H9 (cell line): ENCODE results near the gene NUP214. TPM values are rescaled to one million over a fixed set of nuclear protein-coding genes. Genes with fewer than 3 reads are reported as not detected.

Experiments used
- DNase-seq: peaks from one replicate; pipeline ENCODE4 v3.0.0-alpha.2; 2017
- H2AFZ ChIP-seq: one replicate; pipeline ENCODE4 v1.6.1; 2013; ENCODE audit warnings: mild to moderate bottlenecking, low read length, control low read depth, moderate library complexity
- H2AK5ac ChIP-seq: 2 replicates; pipeline ENCODE4 v1.6.1; 2013; ENCODE audit warnings: low read length, control low read depth, mixed read lengths; ENCODE audit not compliant: insufficient read length
- H2BK120ac ChIP-seq: one replicate; pipeline ENCODE4 v1.6.1; 2013; ENCODE audit warnings: low read depth, mild to moderate bottlenecking, low read length, control low read depth, inconsistent platforms; ENCODE audit not compliant: poor library complexity, severe bottlenecking
- H2BK12ac ChIP-seq: 2 replicates; pipeline ENCODE4 v1.6.1; 2013; ENCODE audit warnings: low read length, control low read depth, mixed read lengths, low read depth; ENCODE audit not compliant: insufficient read length
- H2BK15ac ChIP-seq: 2 replicates; pipeline ENCODE4 v1.6.1; 2013; ENCODE audit warnings: low read depth, low read length, control low read depth
- H2BK20ac ChIP-seq: one replicate; pipeline ENCODE4 v1.6.1; 2013; ENCODE audit warnings: low read depth, mild to moderate bottlenecking, low read length, control low read depth, inconsistent platforms; ENCODE audit not compliant: poor library complexity, severe bottlenecking
- H2BK5ac ChIP-seq: 2 replicates; pipeline ENCODE4 v1.6.1; 2013; ENCODE audit warnings: low read length, control low read depth, mixed read lengths; ENCODE audit not compliant: insufficient read length
- H3K14ac ChIP-seq: 2 replicates; pipeline ENCODE4 v1.6.1; 2013; ENCODE audit warnings: low read length, control low read depth; ENCODE audit not compliant: insufficient read depth
- H3K18ac ChIP-seq: 2 replicates; pipeline ENCODE4 v1.6.1; 2013; ENCODE audit warnings: low read depth, mild to moderate bottlenecking, mixed read lengths, low read length, control low read depth; ENCODE audit not compliant: insufficient read length
- H3K23ac ChIP-seq: 2 replicates; pipeline ENCODE4 v1.6.1; 2013; ENCODE audit warnings: low read length, control low read depth, mixed read lengths, low read depth; ENCODE audit not compliant: insufficient read length
- H3K23me2 ChIP-seq: 2 replicates; pipeline ENCODE4 v1.6.1; 2013; ENCODE audit warnings: low read depth, mild to moderate bottlenecking, mixed read lengths, low read length, control low read depth; ENCODE audit not compliant: insufficient read length, poor library complexity, severe bottlenecking
- H3K27ac ChIP-seq: 2 replicates; pipeline ENCODE4 v1.5.1; 2013; ENCODE audit warnings: low read length, control low read depth, mixed read lengths, low read depth; ENCODE audit not compliant: insufficient read length
- H3K27me3 ChIP-seq: 2 replicates; pipeline ENCODE4 v1.6.1; 2013; ENCODE audit warnings: low read length, control low read depth, inconsistent platforms; ENCODE audit not compliant: insufficient read depth
- H3K4ac ChIP-seq: 2 replicates; pipeline ENCODE4 v1.6.1; 2013; ENCODE audit warnings: low read depth, mild to moderate bottlenecking, control low read depth, inconsistent platforms, low read length, moderate library complexity
- H3K4me1 ChIP-seq: 2 replicates; pipeline ENCODE4 v1.6.1; 2013; ENCODE audit warnings: low read length, control low read depth, inconsistent platforms; ENCODE audit not compliant: insufficient read depth
- H3K4me2 ChIP-seq: 2 replicates; pipeline ENCODE4 v1.6.1; 2013; ENCODE audit warnings: low read length, control low read depth, mixed read lengths; ENCODE audit not compliant: insufficient read length, insufficient read depth
- H3K56ac ChIP-seq: 2 replicates; pipeline ENCODE4 v1.6.1; 2013; ENCODE audit warnings: low read depth, mild to moderate bottlenecking, mixed read lengths, low read length, control low read depth; ENCODE audit not compliant: insufficient read length
- H3K79me1 ChIP-seq: 2 replicates; pipeline ENCODE4 v1.6.1; 2013; ENCODE audit warnings: low read depth, mild to moderate bottlenecking, moderate library complexity, low read length, control low read depth, inconsistent platforms; ENCODE audit not compliant: insufficient read depth, poor library complexity, severe bottlenecking
- H3K79me2 ChIP-seq: 2 replicates; pipeline ENCODE4 v1.6.1; 2013; ENCODE audit warnings: low read length, control low read depth, inconsistent platforms; ENCODE audit not compliant: insufficient read depth
- H3K9ac ChIP-seq: 2 replicates; pipeline ENCODE4 v1.6.1; 2013; ENCODE audit warnings: low read length, control low read depth, mixed read lengths; ENCODE audit not compliant: insufficient read length; ENCODE audit errors: extremely low read depth
- H3K9me3 ChIP-seq: one replicate; pipeline ENCODE4 v1.6.1; 2013; ENCODE audit warnings: low read depth, low read length, inconsistent platforms; ENCODE audit not compliant: control insufficient read depth
- H3T11ph ChIP-seq: one replicate; pipeline ENCODE4 v1.6.1; 2013; ENCODE audit warnings: mild to moderate bottlenecking, low read length, control low read depth, inconsistent platforms
- H4K20me1 ChIP-seq: one replicate; pipeline ENCODE4 v1.6.1; 2013; ENCODE audit not compliant: control insufficient read depth, insufficient read length, insufficient read depth
- H4K5ac ChIP-seq: 2 replicates; pipeline ENCODE4 v1.6.1; 2013; ENCODE audit warnings: low read depth, mild to moderate bottlenecking, mixed read lengths, low read length, control low read depth; ENCODE audit not compliant: insufficient read length
- H4K8ac ChIP-seq: replicated peaks from 2 replicates; pipeline ENCODE4 v1.6.1; 2013; ENCODE audit warnings: low read length, control low read depth, mixed read lengths, low read depth; ENCODE audit not compliant: insufficient read length
- H4K91ac ChIP-seq: 2 replicates; pipeline ENCODE4 v1.6.1; 2013; ENCODE audit warnings: low read depth, mild to moderate bottlenecking, moderate library complexity, mixed read lengths, low read length, control low read depth; ENCODE audit not compliant: insufficient read length
- H3K27ac Mint-ChIP-seq, 3 experiments: 2 replicates in 2 of 3; 3 replicates in 1 of 3; pipeline ENCODE4 v1.8.0; 2020 to 2021; ENCODE audit warnings: mixed read lengths in 3 of 3, mild to moderate bottlenecking in 1 of 3, moderate library complexity in 1 of 3
- H3K27me3 Mint-ChIP-seq: 2 replicates; pipeline ENCODE4 v1.8.0; 2021; ENCODE audit warnings: low read depth, mild to moderate bottlenecking, moderate library complexity, mixed read lengths
- H3K36me3 Mint-ChIP-seq, 3 experiments: 2 replicates in 2 of 3; 3 replicates in 1 of 3; pipeline ENCODE4 v1.8.0; 2020 to 2021; ENCODE audit warnings: low read depth in 3 of 3, mixed read lengths in 3 of 3; ENCODE audit not compliant: insufficient read depth in 1 of 3
- H3K4me1 Mint-ChIP-seq, 2 experiments: 2 replicates each; pipeline ENCODE4 v1.8.0; 2020; ENCODE audit warnings: mixed read lengths in 2 of 2
- H3K4me3 Mint-ChIP-seq, 2 experiments: 2 replicates in 1 of 2; 3 replicates in 1 of 2; pipeline ENCODE4 v1.8.0; 2020 to 2021; ENCODE audit warnings: mild to moderate bottlenecking in 2 of 2, mixed read lengths in 2 of 2, moderate library complexity in 1 of 2
- H3K9me3 Mint-ChIP-seq, 2 experiments: 2 replicates in 1 of 2; 3 replicates in 1 of 2; pipeline ENCODE4 v1.8.0; 2020; ENCODE audit warnings: mild to moderate bottlenecking in 2 of 2, mixed read lengths in 2 of 2, moderate library complexity in 1 of 2
- CTCF ChIP-seq: fragments of 200-600 bp; sonication (generic); conservative IDR thresholded peaks from 3 replicates; pipeline ENCODE4 v1.8.0; 2021; ENCODE audit warnings: antibody characterized with exemption, mild to moderate bottlenecking
- WGBS: extraction: QIAGEN DNeasy Blood & Tissue Kit; methylation state at CpG from one replicate; pipeline ENCODE4 v1.1.7; 2013; ENCODE audit warnings: missing lambda C conversion rate, low lambda C conversion rate, mixed read lengths; ENCODE audit not compliant: insufficient read length; ENCODE audit errors: extremely low coverage; 5-methylcytosine and 5-hydroxymethylcytosine counted together
- total RNA-seq: library from RNA; stranded (reverse); gene quantifications from 2 replicates; pipeline ENCODE4 v1.2.1, GENCODE V29; 2021

Gene NUP214
- total RNA-seq, 1 experiment from 2014 or later: 53.8 TPM

DNA sequence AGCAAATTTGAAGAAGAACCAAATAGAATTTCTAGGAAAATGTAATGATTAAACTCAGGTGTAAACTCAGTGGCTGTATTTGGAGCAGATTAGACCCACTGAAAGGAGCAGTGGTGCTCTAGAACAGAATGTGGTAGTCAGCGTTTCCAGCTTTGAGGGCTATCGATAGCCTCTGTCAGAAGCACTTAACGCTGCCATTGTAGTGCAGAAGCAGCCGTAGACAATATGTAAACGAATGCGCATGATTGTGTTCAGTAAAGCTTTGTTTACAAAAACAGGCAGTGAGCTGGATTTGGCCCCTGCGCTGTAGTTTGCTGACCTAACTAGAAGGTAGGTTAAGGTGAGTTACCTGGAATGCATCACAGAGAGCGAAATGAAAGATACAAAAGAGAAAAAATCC is 78.9 kb downstream of the NUP214 start:
- peaks cover 16% of the 10 kb centered on the region in 2 experiments for H3K4me1 Mint-ChIP-seq
- Histone ChIP-seq H4K20me1 (no peaks in the 10 kb centered on the region), H3K27me3 (no peaks in the 10 kb centered on the region), H2AK5ac (no peak overlapping the region), H4K5ac (no peak overlapping the region), H3K56ac (no peak overlapping the region), H3K9me3 (no peaks in the 10 kb centered on the region), H3K9ac (no peak overlapping the region), H3T11ph (no peak overlapping the region), H3K79me1 (no peaks in the 10 kb centered on the region), H3K4ac (no peak overlapping the region), H3K79me2 (no peaks in the 10 kb centered on the region), H3K27ac (no peak overlapping the region), H2AFZ (no peak overlapping the region), H3K18ac (no peak overlapping the region), H4K91ac (no peak overlapping the region), H2BK12ac (no peak overlapping the region), H3K23me2 (no peaks in the 10 kb centered on the region), H2BK5ac (no peak overlapping the region), H3K4me1 (no peaks in the 10 kb centered on the region; the same call in 1 of the 2 replicates), H3K4me2 (no peak overlapping the region), H2BK120ac (no peak overlapping the region), H2BK20ac (no peak overlapping the region), H2BK15ac (no peak overlapping the region), H3K23ac (no peak overlapping the region), H3K14ac (no peak overlapping the region), H4K8ac (no peak overlapping the region)
- H3K9me3 Mint-ChIP-seq: no peaks in the 10 kb centered on the region
- no peak overlapping the region; a peak in 1 of 5 replicates for H3K4me3 Mint-ChIP-seq
- peaks cover 20 to 58% (median 45%) of the 10 kb centered on the region in 3 experiments for H3K36me3 Mint-ChIP-seq
- H3K27me3 Mint-ChIP-seq: no peaks in the 10 kb centered on the region
- TF ChIP-seq CTCF: no peak
- no CpG with 5 or more reads among the region's 8 CpGs for WGBS
- peak overlapping the region; percentile 0 to 86 (median 14); a peak in 4 of 7 replicates for H3K27ac Mint-ChIP-seq
- DNase-seq: peak; percentile 41
